ENCODE measurements around the gene MAPKAPK2.

DNA sequence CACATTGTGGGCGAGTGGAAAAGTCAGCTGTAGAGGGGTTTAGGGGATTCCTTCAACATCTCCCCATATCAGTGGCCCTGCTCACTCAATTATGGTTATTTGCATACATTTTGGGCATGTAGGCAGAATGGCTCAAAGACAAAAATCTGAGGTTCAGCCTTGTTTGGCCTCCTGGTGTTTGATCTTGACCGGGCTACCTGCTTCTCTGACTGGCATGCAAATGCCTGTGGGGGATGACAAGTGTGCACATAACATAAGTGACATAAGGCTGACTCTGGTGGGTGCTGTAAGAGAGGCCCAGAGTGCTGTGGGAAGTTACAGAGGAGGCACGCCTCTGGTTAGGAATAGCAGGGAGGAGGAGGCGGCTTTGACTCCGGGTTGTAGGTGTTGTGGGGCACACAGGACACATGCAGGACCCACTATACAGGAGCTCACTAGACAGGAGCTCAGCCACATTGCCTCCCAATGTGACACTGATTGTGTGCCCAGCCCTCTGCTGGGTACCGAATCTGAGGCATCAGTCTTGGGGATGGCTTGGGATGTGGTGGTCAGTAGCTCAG lies 56.5 kb downstream of the MAPKAPK2 start:
- TF ChIP-seq, protein P1, sequence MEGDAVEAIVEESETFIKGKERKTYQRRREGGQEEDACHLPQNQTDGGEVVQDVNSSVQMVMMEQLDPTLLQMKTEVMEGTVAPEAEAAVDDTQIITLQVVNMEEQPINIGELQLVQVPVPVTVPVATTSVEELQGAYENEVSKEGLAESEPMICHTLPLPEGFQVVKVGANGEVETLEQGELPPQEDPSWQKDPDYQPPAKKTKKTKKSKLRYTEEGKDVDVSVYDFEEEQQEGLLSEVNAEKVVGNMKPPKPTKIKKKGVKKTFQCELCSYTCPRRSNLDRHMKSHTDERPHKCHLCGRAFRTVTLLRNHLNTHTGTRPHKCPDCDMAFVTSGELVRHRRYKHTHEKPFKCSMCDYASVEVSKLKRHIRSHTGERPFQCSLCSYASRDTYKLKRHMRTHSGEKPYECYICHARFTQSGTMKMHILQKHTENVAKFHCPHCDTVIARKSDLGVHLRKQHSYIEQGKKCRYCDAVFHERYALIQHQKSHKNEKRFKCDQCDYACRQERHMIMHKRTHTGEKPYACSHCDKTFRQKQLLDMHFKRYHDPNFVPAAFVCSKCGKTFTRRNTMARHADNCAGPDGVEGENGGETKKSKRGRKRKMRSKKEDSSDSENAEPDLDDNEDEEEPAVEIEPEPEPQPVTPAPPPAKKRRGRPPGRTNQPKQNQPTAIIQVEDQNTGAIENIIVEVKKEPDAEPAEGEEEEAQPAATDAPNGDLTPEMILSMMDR (IDR thresholded peaks at IDR 0.05) = no peak
- no peak for TF ChIP-seq POLR2A (IDR thresholded peaks at IDR 0.05)

Data from adrenal gland (tissue), 5 donors.